ENCODE data around the gene INPP5D.

GRCh38 chr2:233199870-233200269 lies 139.7 kb downstream of the INPP5D start:
- TF ChIP-seq EZH2phosphoT487 (IDR thresholded peaks at IDR 0.05; ENCODE audit: borderline replicate concordance, low read depth, low read length) (no peak), CTCF (conservative IDR thresholded peaks at IDR 0.05; ENCODE audit: low read length) (no peak)

Measured in OCI-LY7 (cell line).